HL-60 (cell line): ENCODE measurements around the gene POU2F1.

Experiments used
- DNase-seq, 2 experiments: peaks; one replicate each; pipeline ENCODE4 v3.0.0-alpha.2; 2010 to 2020; ENCODE audit warnings: low read depth in 1 of 2, low spot score in 1 of 2
- H3K27ac ChIP-seq: fragments of 250-450 bp; sonication (Bioruptor Pico); replicated peaks from 2 replicates; pipeline ENCODE4 v1.5.1; 2020; ENCODE audit warnings: mild to moderate bottlenecking, moderate library complexity
- H3K27me3 ChIP-seq: fragments of 250-450 bp; sonication (Bioruptor Pico); 2 replicates; pipeline ENCODE4 v1.5.1; 2021; ENCODE audit warnings: mild to moderate bottlenecking, moderate library complexity; ENCODE audit not compliant: insufficient read depth, poor library complexity, severe bottlenecking
- H3K4me3 ChIP-seq: replicated peaks from 2 replicates; pipeline ENCODE4 v1.5.1; 2011; ENCODE audit warnings: mild to moderate bottlenecking, control low read depth, low read length; ENCODE audit not compliant: insufficient read depth
- GABPA ChIP-seq: IDR thresholded peaks from 2 replicates; pipeline ENCODE4 v1.6.1; 2012; ENCODE audit warnings: low read depth
- POLR2AphosphoS5 ChIP-seq: IDR thresholded peaks from 2 replicates; pipeline ENCODE4 v1.6.1; 2012; ENCODE audit warnings: low read depth
- REST ChIP-seq: IDR thresholded peaks from 2 replicates; pipeline ENCODE4 v1.6.1; 2012; ENCODE audit warnings: low read depth; ENCODE audit not compliant: insufficient replicate concordance
- SPI1 ChIP-seq: IDR thresholded peaks from 2 replicates; pipeline ENCODE4 v1.6.1; 2012; ENCODE audit warnings: low read depth, mild to moderate bottlenecking, borderline replicate concordance
- TF ChIP-seq, protein P1 (sequence below): IDR thresholded peaks from one replicate; pipeline ENCODE4 v1.5.1; 2011; ENCODE audit warnings: low read length, control low read depth, inconsistent platforms; ENCODE audit not compliant: insufficient read depth

Gene POU2F1

GRCh38 chr1:167231873-167232450 lies 11.3 kb downstream of the POU2F1 start:
- Histone ChIP-seq H3K4me3 (no peak overlapping the region), H3K27me3 (no peaks in the 10 kb centered on the region), H3K27ac (no peak overlapping the region)
- no peak for TF ChIP-seq GABPA
- no peak for DNase-seq

- H3K4me3 ChIP-seq, result no peak overlapping the region
- DNase-seq, result no peak
These were observed 12.1 kb downstream of the POU2F1 start for GRCh38 chr1:167232801-167233200.

DNA sequence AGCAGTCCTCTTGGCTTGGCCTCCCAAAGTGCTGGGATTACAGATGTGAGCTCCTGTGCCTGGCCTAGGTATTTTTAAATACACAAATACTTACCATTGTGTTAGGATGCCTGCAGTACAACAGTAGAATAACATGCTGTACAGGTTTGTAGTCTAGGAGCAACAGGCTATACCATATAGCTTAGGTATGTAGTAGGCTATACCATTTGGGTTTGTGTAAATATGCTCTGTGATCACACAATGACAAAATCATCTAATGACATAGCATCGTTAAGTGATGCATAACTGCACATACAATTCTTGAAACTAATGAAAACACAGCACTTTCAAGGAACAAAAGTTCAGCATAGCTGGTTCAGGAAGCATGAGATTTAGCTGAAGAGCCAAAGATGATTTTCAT lies 12.7 kb downstream of the POU2F1 start:
- TF ChIP-seq, protein P1, sequence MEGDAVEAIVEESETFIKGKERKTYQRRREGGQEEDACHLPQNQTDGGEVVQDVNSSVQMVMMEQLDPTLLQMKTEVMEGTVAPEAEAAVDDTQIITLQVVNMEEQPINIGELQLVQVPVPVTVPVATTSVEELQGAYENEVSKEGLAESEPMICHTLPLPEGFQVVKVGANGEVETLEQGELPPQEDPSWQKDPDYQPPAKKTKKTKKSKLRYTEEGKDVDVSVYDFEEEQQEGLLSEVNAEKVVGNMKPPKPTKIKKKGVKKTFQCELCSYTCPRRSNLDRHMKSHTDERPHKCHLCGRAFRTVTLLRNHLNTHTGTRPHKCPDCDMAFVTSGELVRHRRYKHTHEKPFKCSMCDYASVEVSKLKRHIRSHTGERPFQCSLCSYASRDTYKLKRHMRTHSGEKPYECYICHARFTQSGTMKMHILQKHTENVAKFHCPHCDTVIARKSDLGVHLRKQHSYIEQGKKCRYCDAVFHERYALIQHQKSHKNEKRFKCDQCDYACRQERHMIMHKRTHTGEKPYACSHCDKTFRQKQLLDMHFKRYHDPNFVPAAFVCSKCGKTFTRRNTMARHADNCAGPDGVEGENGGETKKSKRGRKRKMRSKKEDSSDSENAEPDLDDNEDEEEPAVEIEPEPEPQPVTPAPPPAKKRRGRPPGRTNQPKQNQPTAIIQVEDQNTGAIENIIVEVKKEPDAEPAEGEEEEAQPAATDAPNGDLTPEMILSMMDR, result no peak
- no peak for TF ChIP-seq POLR2AphosphoS5
- no peak for TF ChIP-seq SPI1
- DNase-seq, result no peak
- Histone ChIP-seq H3K4me3 (no peak overlapping the region), H3K27ac (no peak overlapping the region), H3K27me3 (no peaks in the 10 kb centered on the region)

More at GRCh38 chr1:167232801-167233200, 12.1 kb downstream of the POU2F1 start:
- H3K27me3 ChIP-seq, result no peaks in the 10 kb centered on the region
- no peak for TF ChIP-seq POLR2AphosphoS5
- TF ChIP-seq REST, result no peak
- no peak for TF ChIP-seq SPI1
- TF ChIP-seq GABPA, result no peak
- TF ChIP-seq, protein P1, result no peak
- H3K27ac ChIP-seq, result no peak overlapping the region

GRCh38 chr1:167237000-167237399 lies 16.3 kb downstream of the POU2F1 start:
- H3K4me3 ChIP-seq, result no peak overlapping the region
- TF ChIP-seq REST, result no peak
- TF ChIP-seq, protein P1, result no peak
- TF ChIP-seq GABPA, result no peak
- no peak for TF ChIP-seq SPI1
- TF ChIP-seq POLR2AphosphoS5, result no peak
- no peaks in the 10 kb centered on the region for H3K27me3 ChIP-seq
- H3K27ac ChIP-seq, result no peak overlapping the region
- no peak for DNase-seq
